Measurements from ENCODE around the gene KNDC1.

DNA sequence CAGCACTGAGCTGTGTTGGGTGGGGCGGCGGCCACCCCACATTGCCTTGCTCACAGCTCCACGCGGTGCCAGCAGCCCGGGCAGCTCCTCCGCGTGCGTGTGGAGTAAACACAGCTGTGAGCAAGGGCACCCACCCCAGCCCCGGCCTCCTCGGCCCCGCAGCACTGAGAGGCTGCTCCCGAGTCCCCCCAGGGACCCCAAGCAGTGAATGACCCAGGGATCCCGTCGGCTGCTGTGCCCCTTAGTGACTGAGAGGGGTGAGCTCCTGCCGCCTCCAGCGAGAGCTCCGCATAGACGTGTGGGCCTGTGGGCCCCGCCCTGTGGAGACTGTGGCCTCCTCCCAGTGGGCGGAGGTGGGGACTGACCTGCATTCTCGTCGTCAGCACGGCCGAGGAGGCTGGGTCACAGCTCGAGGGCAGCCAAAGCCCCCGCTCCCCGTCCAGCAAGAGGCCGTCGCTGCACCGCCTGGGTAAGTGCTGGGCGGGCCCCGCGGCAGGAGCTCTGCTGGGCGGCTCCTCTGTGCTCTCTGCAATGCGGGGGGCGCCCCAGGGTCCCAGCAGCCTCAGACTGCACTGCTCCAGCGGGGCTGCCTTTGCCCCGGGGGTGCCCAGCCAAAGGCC, 40.1 kb downstream of the KNDC1 start:
- TF ChIP-seq, protein P1, sequence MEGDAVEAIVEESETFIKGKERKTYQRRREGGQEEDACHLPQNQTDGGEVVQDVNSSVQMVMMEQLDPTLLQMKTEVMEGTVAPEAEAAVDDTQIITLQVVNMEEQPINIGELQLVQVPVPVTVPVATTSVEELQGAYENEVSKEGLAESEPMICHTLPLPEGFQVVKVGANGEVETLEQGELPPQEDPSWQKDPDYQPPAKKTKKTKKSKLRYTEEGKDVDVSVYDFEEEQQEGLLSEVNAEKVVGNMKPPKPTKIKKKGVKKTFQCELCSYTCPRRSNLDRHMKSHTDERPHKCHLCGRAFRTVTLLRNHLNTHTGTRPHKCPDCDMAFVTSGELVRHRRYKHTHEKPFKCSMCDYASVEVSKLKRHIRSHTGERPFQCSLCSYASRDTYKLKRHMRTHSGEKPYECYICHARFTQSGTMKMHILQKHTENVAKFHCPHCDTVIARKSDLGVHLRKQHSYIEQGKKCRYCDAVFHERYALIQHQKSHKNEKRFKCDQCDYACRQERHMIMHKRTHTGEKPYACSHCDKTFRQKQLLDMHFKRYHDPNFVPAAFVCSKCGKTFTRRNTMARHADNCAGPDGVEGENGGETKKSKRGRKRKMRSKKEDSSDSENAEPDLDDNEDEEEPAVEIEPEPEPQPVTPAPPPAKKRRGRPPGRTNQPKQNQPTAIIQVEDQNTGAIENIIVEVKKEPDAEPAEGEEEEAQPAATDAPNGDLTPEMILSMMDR (IDR thresholded peaks at IDR 0.05; ENCODE audit: low read depth, low read length), result no peak
- TF ChIP-seq, protein P2, sequence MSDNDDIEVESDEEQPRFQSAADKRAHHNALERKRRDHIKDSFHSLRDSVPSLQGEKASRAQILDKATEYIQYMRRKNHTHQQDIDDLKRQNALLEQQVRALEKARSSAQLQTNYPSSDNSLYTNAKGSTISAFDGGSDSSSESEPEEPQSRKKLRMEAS (IDR thresholded peaks at IDR 0.05; ENCODE audit: low read depth, low read length), result no peak
- no peak for TF ChIP-seq POLR2A (IDR thresholded peaks at IDR 0.05; ENCODE audit: extremely low read depth, insufficient read length)
- no peak for TF ChIP-seq MYC (IDR thresholded peaks at IDR 0.05; ENCODE audit: low read depth, low read length)

Data from NB4 (cell line).